MM.1S (cell line): ENCODE data around the gene TMC8.
"Not testable (repeated sequence)": the region's sequence is repeated elsewhere in the genome, so short reads cannot be mapped to it uniquely, and the experiment has no call there.

ENCODE experiments used
- DNase-seq: peaks from one replicate; pipeline ENCODE4 v3.0.0-alpha.2; 2015
- H2AFZ ChIP-seq: fragments of 300-600 bp; sonication (generic); 2 replicates; pipeline ENCODE4 v1.6.0; 2016; ENCODE audit warnings: antibody characterized with exemption, low read length
- H3F3A ChIP-seq: fragments of 300-600 bp; sonication (generic); 2 replicates; pipeline ENCODE4 v1.6.1; 2016; ENCODE audit warnings: mild to moderate bottlenecking, antibody characterized with exemption, low read length, moderate library complexity, mixed read lengths; ENCODE audit not compliant: insufficient read depth
- H3K27ac ChIP-seq: fragments of 300-600 bp; sonication (generic); 2 replicates; pipeline ENCODE4 v1.5.1; 2016; ENCODE audit warnings: mild to moderate bottlenecking, low read length
- H3K27me3 ChIP-seq: fragments of 300-600 bp; sonication (generic); replicated peaks from 2 replicates; pipeline ENCODE4 v1.6.0; 2016; ENCODE audit warnings: low read length; ENCODE audit not compliant: insufficient read depth
- H3K36me3 ChIP-seq: fragments of 300-600 bp; sonication (generic); replicated peaks from 2 replicates; pipeline ENCODE4 v1.6.1; 2016; ENCODE audit warnings: mild to moderate bottlenecking, low read length, mixed read lengths; ENCODE audit not compliant: insufficient read depth
- H3K4me1 ChIP-seq: fragments of 300-600 bp; sonication (generic); 2 replicates; pipeline ENCODE4 v1.6.1; 2016; ENCODE audit warnings: low read length, mixed read lengths
- H3K4me2 ChIP-seq: fragments of 300-600 bp; sonication (generic); 2 replicates; pipeline ENCODE4 v1.6.0; 2016; ENCODE audit warnings: low read depth, low read length
- H3K4me3 ChIP-seq: fragments of 300-600 bp; sonication (generic); 2 replicates; pipeline ENCODE4 v1.5.1; 2016; ENCODE audit warnings: low read length, mixed read lengths
- H3K79me2 ChIP-seq: fragments of 300-600 bp; sonication (generic); 2 replicates; pipeline ENCODE4 v1.6.1; 2016; ENCODE audit warnings: mixed run types, low read length, mixed read lengths
- H3K9ac ChIP-seq: fragments of 300-600 bp; sonication (generic); 2 replicates; pipeline ENCODE4 v1.6.1; 2016; ENCODE audit warnings: low read length, mixed read lengths
- H3K9me2 ChIP-seq: fragments of 300-600 bp; sonication (generic); replicated peaks from 2 replicates; pipeline ENCODE4 v1.6.1; 2016; ENCODE audit warnings: mild to moderate bottlenecking, low read length, mixed read lengths; ENCODE audit not compliant: insufficient read depth
- H3K9me3 ChIP-seq: fragments of 300-600 bp; sonication (generic); replicated peaks from 2 replicates; pipeline ENCODE4 v1.6.1; 2016; ENCODE audit warnings: mild to moderate bottlenecking, low read length, mixed read lengths; ENCODE audit not compliant: insufficient read depth
- H4K20me1 ChIP-seq: fragments of 300-600 bp; sonication (generic); 2 replicates; pipeline ENCODE4 v1.6.1; 2016; ENCODE audit warnings: mild to moderate bottlenecking, low read length, moderate library complexity, mixed read lengths; ENCODE audit not compliant: insufficient read depth
- EZH2 ChIP-seq: fragments of 300-600 bp; sonication (generic); optimal IDR thresholded peaks from 2 replicates; pipeline ENCODE3; 2017; ENCODE audit warnings: low read depth, mild to moderate bottlenecking, antibody characterized with exemption, low read length, mixed read lengths
- EZH2phosphoT487 ChIP-seq: fragments of 300-600 bp; sonication (generic); IDR thresholded peaks from 2 replicates; pipeline ENCODE4 v1.6.1; 2018; ENCODE audit warnings: antibody characterized with exemption, low read length
- TF ChIP-seq, protein P1 (sequence below): fragments of 300-600 bp; sonication (generic); IDR thresholded peaks from 2 replicates; pipeline ENCODE4 v1.5.1; 2016; ENCODE audit warnings: antibody characterized with exemption, low read length, mixed read lengths

Gene TMC8, protein sequence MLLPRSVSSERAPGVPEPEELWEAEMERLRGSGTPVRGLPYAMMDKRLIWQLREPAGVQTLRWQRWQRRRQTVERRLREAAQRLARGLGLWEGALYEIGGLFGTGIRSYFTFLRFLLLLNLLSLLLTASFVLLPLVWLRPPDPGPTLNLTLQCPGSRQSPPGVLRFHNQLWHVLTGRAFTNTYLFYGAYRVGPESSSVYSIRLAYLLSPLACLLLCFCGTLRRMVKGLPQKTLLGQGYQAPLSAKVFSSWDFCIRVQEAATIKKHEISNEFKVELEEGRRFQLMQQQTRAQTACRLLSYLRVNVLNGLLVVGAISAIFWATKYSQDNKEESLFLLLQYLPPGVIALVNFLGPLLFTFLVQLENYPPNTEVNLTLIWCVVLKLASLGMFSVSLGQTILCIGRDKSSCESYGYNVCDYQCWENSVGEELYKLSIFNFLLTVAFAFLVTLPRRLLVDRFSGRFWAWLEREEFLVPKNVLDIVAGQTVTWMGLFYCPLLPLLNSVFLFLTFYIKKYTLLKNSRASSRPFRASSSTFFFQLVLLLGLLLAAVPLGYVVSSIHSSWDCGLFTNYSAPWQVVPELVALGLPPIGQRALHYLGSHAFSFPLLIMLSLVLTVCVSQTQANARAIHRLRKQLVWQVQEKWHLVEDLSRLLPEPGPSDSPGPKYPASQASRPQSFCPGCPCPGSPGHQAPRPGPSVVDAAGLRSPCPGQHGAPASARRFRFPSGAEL

DNA sequence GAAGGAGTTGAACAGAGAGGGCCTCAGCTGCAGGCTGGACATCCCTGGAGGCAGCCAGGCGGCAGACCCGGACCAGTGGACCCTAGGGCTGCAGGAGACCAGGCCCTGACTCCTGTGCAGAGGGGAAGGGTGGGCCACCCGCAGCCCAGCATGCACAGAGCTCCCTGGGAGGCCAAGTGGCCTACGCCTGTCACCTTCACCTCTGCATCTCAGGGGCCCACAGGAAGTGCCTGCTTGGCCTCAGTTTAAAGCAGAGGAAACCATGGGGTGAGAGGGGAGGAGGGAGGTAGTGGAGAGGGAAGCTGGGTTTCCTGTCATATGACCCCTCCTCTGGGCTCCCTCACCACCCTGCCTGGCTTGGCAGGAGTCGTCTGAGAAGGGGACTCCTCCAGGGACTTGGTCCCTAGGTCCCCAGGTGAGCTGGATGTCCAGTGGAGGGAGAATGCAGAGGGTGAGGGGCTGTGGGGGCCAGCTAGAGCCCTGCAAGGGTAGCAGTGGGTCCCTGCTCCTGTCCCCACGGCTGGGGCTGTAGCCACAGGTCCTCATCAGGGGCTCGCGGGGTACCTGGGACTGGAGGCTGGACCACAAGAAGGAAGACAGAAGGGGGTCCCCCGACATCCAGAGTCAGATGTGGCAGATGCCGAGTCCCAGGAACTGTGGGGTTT is at the start of gene TMC8:
TMC8 (plus strand) TSS at position 335 of the 665 bp plus-strand sequence. CDS start 818 bp downstream, outside the sequence.
- H3K36me3 ChIP-seq = peaks cover 4% of the 10 kb centered on the region
- H3K9ac ChIP-seq = peak within 1 kb of the TSS; percentile 93
- no peak within 1 kb of the TSS for H2AFZ ChIP-seq
- H3K79me2 ChIP-seq = peaks cover 82% of the 10 kb centered on the region
- H3F3A ChIP-seq = peaks cover 28% of the 10 kb centered on the region
- peaks cover 47% of the 10 kb centered on the region for H3K4me1 ChIP-seq
- H3K27ac ChIP-seq = peak within 1 kb of the TSS; percentile 83
- H4K20me1 ChIP-seq = no peaks in the 10 kb centered on the region
- H3K9me2 ChIP-seq = no peaks in the 10 kb centered on the region
- peak within 1 kb of the TSS; percentile 74 for H3K4me3 ChIP-seq
- H3K27me3 ChIP-seq = no peaks in the 10 kb centered on the region
- H3K4me2 ChIP-seq = peak within 1 kb of the TSS; percentile 97
- peak; percentile 91 for DNase-seq
- no peaks in the 10 kb centered on the region for H3K9me3 ChIP-seq
- TF ChIP-seq EZH2phosphoT487 (no peak), EZH2 (no peak)
- TF ChIP-seq, protein P1, sequence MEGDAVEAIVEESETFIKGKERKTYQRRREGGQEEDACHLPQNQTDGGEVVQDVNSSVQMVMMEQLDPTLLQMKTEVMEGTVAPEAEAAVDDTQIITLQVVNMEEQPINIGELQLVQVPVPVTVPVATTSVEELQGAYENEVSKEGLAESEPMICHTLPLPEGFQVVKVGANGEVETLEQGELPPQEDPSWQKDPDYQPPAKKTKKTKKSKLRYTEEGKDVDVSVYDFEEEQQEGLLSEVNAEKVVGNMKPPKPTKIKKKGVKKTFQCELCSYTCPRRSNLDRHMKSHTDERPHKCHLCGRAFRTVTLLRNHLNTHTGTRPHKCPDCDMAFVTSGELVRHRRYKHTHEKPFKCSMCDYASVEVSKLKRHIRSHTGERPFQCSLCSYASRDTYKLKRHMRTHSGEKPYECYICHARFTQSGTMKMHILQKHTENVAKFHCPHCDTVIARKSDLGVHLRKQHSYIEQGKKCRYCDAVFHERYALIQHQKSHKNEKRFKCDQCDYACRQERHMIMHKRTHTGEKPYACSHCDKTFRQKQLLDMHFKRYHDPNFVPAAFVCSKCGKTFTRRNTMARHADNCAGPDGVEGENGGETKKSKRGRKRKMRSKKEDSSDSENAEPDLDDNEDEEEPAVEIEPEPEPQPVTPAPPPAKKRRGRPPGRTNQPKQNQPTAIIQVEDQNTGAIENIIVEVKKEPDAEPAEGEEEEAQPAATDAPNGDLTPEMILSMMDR = no peak

DNA sequence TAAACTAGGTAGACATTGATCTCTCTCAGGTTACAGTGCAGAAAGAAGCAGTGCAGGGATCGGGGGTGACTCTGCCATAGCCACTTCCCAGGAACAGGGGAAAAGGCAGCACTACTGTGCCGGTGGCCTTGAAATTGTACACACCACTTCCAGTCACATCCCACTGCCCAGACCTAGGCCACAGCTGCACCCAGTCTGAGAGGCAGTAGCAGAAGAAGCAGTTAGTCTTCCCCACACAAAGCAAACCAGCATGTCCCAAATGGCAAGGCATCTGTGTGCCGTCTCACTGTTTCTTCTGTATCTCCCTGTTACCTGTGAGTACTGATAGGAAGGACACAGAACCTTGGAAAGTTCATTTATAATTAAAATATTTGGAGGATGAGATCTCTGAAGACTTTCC is 49.0 kb upstream of the TMC8 start:
- no peaks in the 10 kb centered on the region for H3K9me3 ChIP-seq
- TF ChIP-seq, protein P1 = no peak
- no peak for TF ChIP-seq EZH2
- TF ChIP-seq EZH2phosphoT487 = no peak
- no peak overlapping the region for H3K4me3 ChIP-seq
- no peaks in the 10 kb centered on the region; the same call in 1 of the 2 replicates for H3F3A ChIP-seq
- no peak for DNase-seq
- no peak overlapping the region for H3K9ac ChIP-seq
- peak overlapping the region; percentile 0; the same call in 1 of the 2 replicates for H3K4me2 ChIP-seq
- H2AFZ ChIP-seq = no peak overlapping the region
- H4K20me1 ChIP-seq = no peaks in the 10 kb centered on the region
- H3K36me3 ChIP-seq = no peaks in the 10 kb centered on the region
- no peaks in the 10 kb centered on the region for H3K9me2 ChIP-seq
- no peak overlapping the region for H3K27ac ChIP-seq
- H3K4me1 ChIP-seq = peaks cover 15% of the 10 kb centered on the region
- no peaks in the 10 kb centered on the region for H3K27me3 ChIP-seq
- no peaks in the 10 kb centered on the region for H3K79me2 ChIP-seq

DNA sequence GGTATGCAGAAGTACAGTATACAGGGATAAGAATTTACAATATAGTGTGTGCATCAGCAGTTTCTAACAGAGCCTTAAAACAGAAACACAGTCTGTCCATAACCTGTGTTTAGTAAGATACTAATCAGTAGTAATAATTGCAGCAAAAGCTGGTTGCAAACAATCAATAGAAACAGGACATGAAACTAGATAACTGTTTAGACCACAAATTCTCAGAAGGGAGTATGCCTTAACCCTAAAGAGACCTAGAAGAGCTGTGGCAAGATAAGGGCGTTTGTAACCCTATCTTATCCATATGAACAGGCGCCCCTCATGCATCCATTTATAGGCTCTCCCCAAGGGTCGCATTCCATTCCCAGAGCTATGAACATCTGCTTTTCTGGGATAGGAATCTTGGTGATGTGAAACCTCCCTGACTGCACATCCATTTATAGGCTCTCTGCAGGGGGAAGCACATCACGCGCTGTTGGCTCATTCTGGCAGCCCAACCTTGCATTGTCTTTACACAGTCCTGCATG is 48.2 kb upstream of the TMC8 start:
- not testable (repeated sequence) for H3K9me3 ChIP-seq, H3K4me2 ChIP-seq, H3K79me2 ChIP-seq, H3K9me2 ChIP-seq, H3F3A ChIP-seq, H2AFZ ChIP-seq, H3K36me3 ChIP-seq, H3K27me3 ChIP-seq, H3K4me3 ChIP-seq, H3K9ac ChIP-seq, H3K27ac ChIP-seq, H4K20me1 ChIP-seq, DNase-seq
- peaks cover 15% of the 10 kb centered on the region for H3K4me1 ChIP-seq
